H1 (cell line): ENCODE results near the gene CPXM1. TPM values are rescaled to one million over a fixed set of nuclear protein-coding genes. Genes with fewer than 3 reads are reported as not detected.

Experiments
- CTCF ChIA-PET: fragments of 300-600 bp; sonication (Branson Sonifier 250); formaldehyde crosslinking; loops from one replicate; lab custom pipeline; 2021; ENCODE audit not compliant: partially characterized antibody; lab: Charles Lee
- POLR2A ChIA-PET: fragments of 300-600 bp; sonication (Branson Sonifier 250); formaldehyde crosslinking; loops from one replicate; lab custom pipeline; 2021; ENCODE audit warnings: inconsistent platforms; ENCODE audit not compliant: partially characterized antibody; lab: Charles Lee
- DNase-seq, 2 experiments: peaks; one replicate each; pipeline versions ENCODE4 v3.0.0 to v3.0.0-alpha.2; 2010 to 2022; ENCODE audit warnings: low spot score in 2 of 2, low read depth in 1 of 2, mixed read lengths in 1 of 2
- FAIRE-seq: peaks from 2 replicates; lab custom pipeline; 2011; peaks lifted over from hg19 to GRCh38; lab: Jason Lieb, UNC
- H2AFZ ChIP-seq: 2 replicates; pipeline ENCODE4 v1.8.1; 2012; ENCODE audit warnings: low read length, inconsistent platforms
- H2AK5ac ChIP-seq: 2 replicates; pipeline ENCODE4 v1.6.1; 2013; ENCODE audit warnings: low read depth, low read length
- H2BK120ac ChIP-seq: replicated peaks from 2 replicates; pipeline ENCODE3; 2013; ENCODE audit warnings: low read depth, low read length, inconsistent platforms
- H2BK12ac ChIP-seq: 2 replicates; pipeline ENCODE4 v1.6.1; 2013; ENCODE audit warnings: low read depth, low read length
- H2BK15ac ChIP-seq: 2 replicates; pipeline ENCODE4 v1.6.1; 2013; ENCODE audit warnings: low read length
- H2BK20ac ChIP-seq: 2 replicates; pipeline ENCODE4 v1.6.1; 2013; ENCODE audit warnings: low read length
- H2BK5ac ChIP-seq: 2 replicates; pipeline ENCODE4 v1.6.1; 2013; ENCODE audit warnings: low read depth, low read length
- H3K14ac ChIP-seq: 2 replicates; pipeline ENCODE4 v1.6.1; 2013; ENCODE audit warnings: inconsistent platforms; ENCODE audit not compliant: insufficient read length
- H3K18ac ChIP-seq: 2 replicates; pipeline ENCODE4 v1.6.1; 2013; ENCODE audit warnings: low read length; ENCODE audit errors: extremely low read depth
- H3K23ac ChIP-seq: 2 replicates; pipeline ENCODE4 v1.6.1; 2013; ENCODE audit warnings: inconsistent platforms; ENCODE audit not compliant: insufficient read length
- H3K23me2 ChIP-seq: 2 replicates; pipeline ENCODE4 v1.6.1; 2013; ENCODE audit warnings: low read depth, low read length
- H3K27ac ChIP-seq: 2 replicates; pipeline ENCODE4 v1.6.1; 2011; ENCODE audit warnings: low read depth, low read length, inconsistent platforms
- H3K27me3 ChIP-seq, 4 experiments: replicated peaks in 1 of 4; 1 replicate in 1 of 4; 2 replicates in 3 of 4; pipeline versions ENCODE4 v1.6.1 to v1.8.1; 2011 to 2013; ENCODE audit warnings: low read length in 3 of 4, mild to moderate bottlenecking in 3 of 4, inconsistent platforms in 2 of 4, mixed read lengths in 2 of 4, moderate library complexity in 1 of 4; ENCODE audit not compliant: control insufficient read depth in 3 of 4, insufficient read depth in 3 of 4; ENCODE audit errors: extremely low read depth in 1 of 4
- H3K36me3 ChIP-seq, 4 experiments: 2 replicates each; pipeline versions ENCODE4 v1.6.1 to v1.8.1; 2011 to 2013; ENCODE audit warnings: mild to moderate bottlenecking in 4 of 4, low read length in 3 of 4, moderate library complexity in 2 of 4, control low read depth in 1 of 4, inconsistent platforms in 1 of 4; ENCODE audit not compliant: insufficient read depth in 4 of 4, control insufficient read depth in 2 of 4
- H3K4ac ChIP-seq: replicated peaks from 2 replicates; pipeline ENCODE3; 2013; ENCODE audit warnings: low read length, low read depth, mixed read lengths, inconsistent platforms; ENCODE audit not compliant: insufficient read length
- H3K4me1 ChIP-seq, 4 experiments: replicated peaks in 1 of 4; 1 replicate in 1 of 4; 2 replicates in 3 of 4; pipeline versions ENCODE4 v1.6.1 to v1.8.1; 2011 to 2013; ENCODE audit warnings: low read length in 3 of 4, inconsistent platforms in 2 of 4, mixed read lengths in 1 of 4; ENCODE audit not compliant: insufficient read depth in 4 of 4, control insufficient read depth in 3 of 4
- H3K4me2 ChIP-seq, 2 experiments: 2 replicates each; pipeline versions ENCODE4 v1.6.1 to v1.8.1; 2011 to 2013; ENCODE audit warnings: low read depth in 2 of 2, low read length in 2 of 2, control low read depth in 1 of 2, inconsistent platforms in 1 of 2, mild to moderate bottlenecking in 1 of 2; ENCODE audit not compliant: insufficient read depth in 1 of 2
- H3K4me3 ChIP-seq, 4 experiments: fragments of 200-600, 300-600 bp in 1 of 4; sonication (generic), shearing (Covaris generic), sonication (Bioruptor Twin) in 1 of 4; 2 replicates each; pipeline versions ENCODE4 v1.5.1 to v1.8.1; 2011 to 2016; ENCODE audit warnings: low read length in 4 of 4, low read depth in 3 of 4, control low read depth in 2 of 4, inconsistent platforms in 2 of 4, mild to moderate bottlenecking in 2 of 4, mixed read lengths in 1 of 4, moderate library complexity in 1 of 4; ENCODE audit not compliant: insufficient read depth in 2 of 4; ENCODE audit errors: extremely low read depth in 1 of 4
- H3K56ac ChIP-seq: replicated peaks from 2 replicates; pipeline ENCODE3; 2013; ENCODE audit warnings: low read depth, mild to moderate bottlenecking, mixed read lengths, low read length, inconsistent platforms; ENCODE audit not compliant: insufficient read length
- H3K79me1 ChIP-seq: 2 replicates; pipeline ENCODE4 v1.6.1; 2013; ENCODE audit warnings: low read depth, low read length, control low read depth
- H3K79me2 ChIP-seq, 2 experiments: 2 replicates each; pipeline versions ENCODE4 v1.6.1 to v1.8.1; 2012 to 2013; ENCODE audit warnings: low read length in 2 of 2, mild to moderate bottlenecking in 2 of 2, inconsistent platforms in 1 of 2; ENCODE audit not compliant: insufficient read depth in 2 of 2, control insufficient read depth in 1 of 2
- H3K9ac ChIP-seq, 4 experiments: replicated peaks in 1 of 4; 1 replicate in 1 of 4; 2 replicates in 3 of 4; pipeline versions ENCODE4 v1.6.1 to v1.8.1; 2011 to 2013; ENCODE audit warnings: low read depth in 3 of 4, low read length in 3 of 4, control low read depth in 2 of 4, mild to moderate bottlenecking in 2 of 4, moderate library complexity in 2 of 4, inconsistent platforms in 1 of 4; ENCODE audit errors: extremely low read depth in 1 of 4
- H3K9me3 ChIP-seq, 2 experiments: 2 replicates each; pipeline versions ENCODE4 v1.6.1 to v1.8.1; 2012 to 2013; ENCODE audit warnings: mild to moderate bottlenecking in 2 of 2, moderate library complexity in 2 of 2, control low read depth in 1 of 2, inconsistent platforms in 1 of 2, low read depth in 1 of 2, low read length in 1 of 2, mixed read lengths in 1 of 2; ENCODE audit not compliant: insufficient read depth in 2 of 2
- H4K20me1 ChIP-seq, 2 experiments: replicated peaks in 1 of 2; 2 replicates each; pipeline versions ENCODE3 to v1.8.1; 2011 to 2013; ENCODE audit warnings: inconsistent platforms in 2 of 2, low read length in 2 of 2, mild to moderate bottlenecking in 1 of 2; ENCODE audit not compliant: insufficient read depth in 2 of 2, control insufficient read depth in 1 of 2
- H4K5ac ChIP-seq: 2 replicates; pipeline ENCODE4 v1.6.1; 2013; ENCODE audit warnings: low read length, low read depth, mixed read lengths, inconsistent platforms; ENCODE audit not compliant: insufficient read length
- H4K8ac ChIP-seq: 2 replicates; pipeline ENCODE4 v1.8.0; 2013; ENCODE audit warnings: mild to moderate bottlenecking, moderate library complexity, low read length, inconsistent platforms; ENCODE audit not compliant: insufficient read depth; ENCODE audit errors: extremely low read depth
- H4K91ac ChIP-seq: replicated peaks from 2 replicates; pipeline ENCODE3; 2013; ENCODE audit warnings: low read length, mixed read lengths, inconsistent platforms; ENCODE audit not compliant: insufficient read length
- CTCF ChIP-seq, 3 experiments: IDR thresholded peaks; 1 replicate in 2 of 3; 2 replicates in 1 of 3; pipeline versions ENCODE4 v1.5.1 to v1.6.1; 2011; ENCODE audit warnings: low read length in 3 of 3, mild to moderate bottlenecking in 3 of 3, inconsistent platforms in 2 of 3, low read depth in 1 of 3, moderate library complexity in 1 of 3; ENCODE audit not compliant: insufficient read depth in 1 of 3; ENCODE audit errors: control extremely low read depth in 1 of 3
- EZH2 ChIP-seq: fragments of 200-600 bp; sonication (generic); IDR thresholded peaks from 2 replicates; pipeline ENCODE4 v1.7.1; 2012; ENCODE audit warnings: low read depth, mild to moderate bottlenecking, moderate library complexity, low read length, inconsistent platforms; ENCODE audit not compliant: severe bottlenecking
- HDAC2 ChIP-seq, 2 experiments: fragments of 300-600 bp in 1 of 2; sonication (generic) in 1 of 2; IDR thresholded peaks; 2 replicates each; pipeline ENCODE4 v1.6.1; 2011 to 2012; ENCODE audit warnings: low read depth in 2 of 2, low read length in 2 of 2, mild to moderate bottlenecking in 2 of 2, moderate library complexity in 2 of 2, borderline replicate concordance in 1 of 2, inconsistent platforms in 1 of 2
- MAFK ChIP-seq: IDR thresholded peaks from 2 replicates; pipeline ENCODE4 v1.6.1; 2012; ENCODE audit warnings: low read depth, mild to moderate bottlenecking, improper control_type of control experiment, low read length
- MAX ChIP-seq: IDR thresholded peaks from 2 replicates; pipeline ENCODE4 v1.6.1; 2012; ENCODE audit warnings: inconsistent platforms
- POU5F1 ChIP-seq: IDR thresholded peaks from 2 replicates; pipeline ENCODE4 v1.6.1; 2011; ENCODE audit warnings: low read depth, mild to moderate bottlenecking, low read length, moderate library complexity
- SP1 ChIP-seq: IDR thresholded peaks from 2 replicates; pipeline ENCODE4 v1.6.1; 2011; ENCODE audit warnings: low read depth, low read length
- TBP ChIP-seq: IDR thresholded peaks from 2 replicates; pipeline ENCODE4 v1.6.1; 2011; ENCODE audit warnings: low read depth, low read length, improper control_type of control experiment
- ZNF274 ChIP-seq: IDR thresholded peaks from 2 replicates; pipeline ENCODE4 v1.7.0; 2012; ENCODE audit warnings: low read length, borderline replicate concordance; ENCODE audit errors: extremely low read depth
- WGBS, 2 experiments: shearing (Covaris generic) in 1 of 2; methylation state at CpG; one replicate each; pipeline versions ENCODE4 v1.1.6 to v1.1.7; 2013 to 2015; ENCODE audit warnings: low lambda C conversion rate in 2 of 2, mixed read lengths in 2 of 2, inconsistent platforms in 1 of 2, low coverage in 1 of 2, missing lambda C conversion rate in 1 of 2; ENCODE audit not compliant: insufficient replicate concordance in 2 of 2, insufficient coverage in 1 of 2, insufficient read length in 1 of 2; ENCODE audit errors: extremely low coverage in 1 of 2, missing lambda C conversion rate in 1 of 2; 5-methylcytosine and 5-hydroxymethylcytosine counted together
- polyA plus RNA-seq, 7 experiments: library from polyadenylated mRNA; depleted of rRNA in 3 of 7; stranded (reverse) in 5 of 7; unstranded in 2 of 7; fragments of >200 nt in 5 of 7; fragments of 200-250 nt in 2 of 7; gene quantifications; 1 replicate in 5 of 7; 2 replicates in 1 of 7; 4 replicates in 1 of 7; pipeline versions ENCODE4 v1.2.1 to v1.2.3, GENCODE V29; 2011 to 2013; ENCODE audit warnings: missing spikeins in 2 of 7, mixed read lengths in 2 of 7
- total RNA-seq: library from RNA; stranded (reverse); fragmentation: NEBNext Ultra II Directional; extraction: Animal tissue kit (Norgen Biotek cat#: 25700); gene quantifications from 2 replicates; pipeline ENCODE4 v1.2.1, GENCODE V29; 2021

Gene CPXM1
- total and polyA plus RNA-seq, 2 of the 8 experiments (the other 6 are each of a cell fraction or from before 2014, with no cell fraction given), result 31.3 to 81.9 TPM

GRCh38 chr20:2751878-2752566, 48.4 kb downstream of the CPXM1 start:
- H3K14ac ChIP-seq, result no peak overlapping the region
- H3K36me3 ChIP-seq, result peaks cover 0 to 3% (median 0%) of the 10 kb centered on the region in 4 experiments; a peak in 1 of 8 replicates
- peak overlapping the region; percentile 33 to 62 (median 44) for H3K4me3 ChIP-seq
- H4K20me1 ChIP-seq, result peaks cover 2% of the 10 kb centered on the region in 2 experiments
- no peak overlapping the region for H3K18ac ChIP-seq
- H3K27ac ChIP-seq, result no peak overlapping the region
- no peak overlapping the region for H2BK5ac ChIP-seq
- H4K8ac ChIP-seq, result no peak overlapping the region; the same call in 1 of the 2 replicates
- H2AK5ac ChIP-seq, result no peak overlapping the region
- no peak for FAIRE-seq
- no peak overlapping the region for H2BK15ac ChIP-seq
- H3K4me1 ChIP-seq, result peaks cover 2 to 38% (median 25%) of the 10 kb centered on the region in 4 experiments
- H2BK120ac ChIP-seq, result no peak overlapping the region
- peaks cover 20% of the 10 kb centered on the region; the same call in 1 of the 2 replicates for H3K23me2 ChIP-seq
- H4K5ac ChIP-seq, result no peak overlapping the region
- no peaks in the 10 kb centered on the region for H3K9me3 ChIP-seq
- peak overlapping the region; percentile 78 to 96 for H3K4me2 ChIP-seq
- no peak overlapping the region for H3K23ac ChIP-seq
- ChIA-PET CTCF (interaction anchor here (0.6 to 9.0 kb wide), 26 partner anchors 8 to 333 kb away, joined by 3 to 151 read pairs (median 6); partner anchors contain the start of genes C20orf141, EBF4, PCED1A and VPS16), POLR2A (interaction anchor here (1.1 kb wide), 1 partner anchor 293 kb away, joined by 4 read pairs; the partner anchor contains the start of gene MRPS26)
- peak in 1 of 2 experiments; percentile 60 for DNase-seq
- H3K27me3 ChIP-seq, result peaks cover 39 to 65% (median 63%) of the 10 kb centered on the region in 4 experiments
- H2BK20ac ChIP-seq, result no peak overlapping the region
- no peak overlapping the region for H3K4ac ChIP-seq
- H4K91ac ChIP-seq, result no peak overlapping the region
- H2AFZ ChIP-seq, result no peak overlapping the region
- no peak overlapping the region for H3K56ac ChIP-seq
- no peak overlapping the region for H3K9ac ChIP-seq
- no peak overlapping the region for H2BK12ac ChIP-seq
- 2% methylated on average over 29 of the region's 93 CpGs; no CpG with 5 or more reads in 1 of the 2 experiments for WGBS, 2 experiments
- H3K79me2 ChIP-seq, result no peaks in the 10 kb centered on the region
- H3K79me1 ChIP-seq, result no peaks in the 10 kb centered on the region
- TF ChIP-seq ZNF274 (no peak), MAFK (no peak), CTCF (IDR thresholded peaks at IDR 0.05; ENCODE audit: control extremely low read depth in 1 of 3, insufficient read depth in 1 of 3, low read depth in 1 of 3, low read length in 3 of 3) (peak; percentile 25 to 57 (median 52)), MAX (no peak), EZH2 (peak; percentile 54), SP1 (no peak), TBP (no peak), HDAC2 (IDR thresholded peaks at IDR 0.05; ENCODE audit: borderline replicate concordance in 1 of 2, low read depth in 2 of 2, low read length in 2 of 2) (no peak), POU5F1 (no peak)
